Nephron progenitor cell (in vitro differentiated cells): ENCODE measurements around the gene SFN.
A peak's percentile ranks its signal among the peaks of the same experiment; 100 is the strongest.

ENCODE experiments used
- DNase-seq: peaks from one replicate; pipeline ENCODE4 v3.0.0; 2021
- H3K27ac Mint-ChIP-seq: 2 replicates; pipeline ENCODE4 v1.8.0; 2021; ENCODE audit warnings: mild to moderate bottlenecking, moderate library complexity, mixed read lengths
- H3K27me3 Mint-ChIP-seq: 2 replicates; pipeline ENCODE4 v1.8.0; 2021; ENCODE audit warnings: mild to moderate bottlenecking, low read depth, mixed read lengths; ENCODE audit not compliant: poor library complexity
- H3K36me3 Mint-ChIP-seq: 2 replicates; pipeline ENCODE4 v1.8.0; 2021; ENCODE audit warnings: low read depth, mixed read lengths
- H3K4me1 Mint-ChIP-seq: 2 replicates; pipeline ENCODE4 v1.8.0; 2021; ENCODE audit warnings: mixed read lengths
- H3K4me3 Mint-ChIP-seq: 2 replicates; pipeline ENCODE4 v1.8.0; 2021; ENCODE audit warnings: mild to moderate bottlenecking, moderate library complexity, mixed read lengths
- H3K9me3 Mint-ChIP-seq: 2 replicates; pipeline ENCODE4 v1.8.0; 2021; ENCODE audit warnings: mild to moderate bottlenecking, moderate library complexity, mixed read lengths
- TF ChIP-seq, protein P1 (sequence below): fragments of 200-600 bp; sonication (generic); IDR thresholded peaks from 2 replicates; pipeline ENCODE4 v1.5.0; 2021; ENCODE audit warnings: antibody characterized with exemption

SFN gene

DNA sequence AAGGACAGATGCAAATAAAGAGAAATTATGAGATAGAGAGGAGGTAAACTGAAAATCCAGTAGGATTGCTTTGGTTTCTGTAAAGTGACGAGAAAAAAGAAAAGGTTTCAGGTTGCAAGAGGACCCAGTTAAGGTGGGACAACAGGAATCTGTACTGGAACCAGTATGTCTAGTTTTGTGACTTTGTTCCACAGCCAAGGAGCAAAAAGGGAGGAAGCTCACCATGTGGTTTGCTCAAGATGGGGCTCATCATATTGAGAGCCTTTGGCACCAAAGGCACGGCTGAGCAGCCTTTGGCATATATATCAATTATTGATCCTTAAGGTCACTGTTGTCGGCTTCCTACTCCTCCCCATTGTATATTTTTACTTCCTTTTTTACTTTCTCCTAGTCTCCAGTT lies 38.2 kb upstream of the SFN start:
- Mint-ChIP-seq H3K4me3 (no peak overlapping the region), H3K27me3 (no peaks in the 10 kb centered on the region), H3K27ac (no peak overlapping the region), H3K4me1 (peaks cover 45% of the 10 kb centered on the region), H3K9me3 (no peaks in the 10 kb centered on the region), H3K36me3 (no peaks in the 10 kb centered on the region)
- DNase-seq, result no peak
- TF ChIP-seq, protein P1, sequence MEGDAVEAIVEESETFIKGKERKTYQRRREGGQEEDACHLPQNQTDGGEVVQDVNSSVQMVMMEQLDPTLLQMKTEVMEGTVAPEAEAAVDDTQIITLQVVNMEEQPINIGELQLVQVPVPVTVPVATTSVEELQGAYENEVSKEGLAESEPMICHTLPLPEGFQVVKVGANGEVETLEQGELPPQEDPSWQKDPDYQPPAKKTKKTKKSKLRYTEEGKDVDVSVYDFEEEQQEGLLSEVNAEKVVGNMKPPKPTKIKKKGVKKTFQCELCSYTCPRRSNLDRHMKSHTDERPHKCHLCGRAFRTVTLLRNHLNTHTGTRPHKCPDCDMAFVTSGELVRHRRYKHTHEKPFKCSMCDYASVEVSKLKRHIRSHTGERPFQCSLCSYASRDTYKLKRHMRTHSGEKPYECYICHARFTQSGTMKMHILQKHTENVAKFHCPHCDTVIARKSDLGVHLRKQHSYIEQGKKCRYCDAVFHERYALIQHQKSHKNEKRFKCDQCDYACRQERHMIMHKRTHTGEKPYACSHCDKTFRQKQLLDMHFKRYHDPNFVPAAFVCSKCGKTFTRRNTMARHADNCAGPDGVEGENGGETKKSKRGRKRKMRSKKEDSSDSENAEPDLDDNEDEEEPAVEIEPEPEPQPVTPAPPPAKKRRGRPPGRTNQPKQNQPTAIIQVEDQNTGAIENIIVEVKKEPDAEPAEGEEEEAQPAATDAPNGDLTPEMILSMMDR, result no peak

DNA sequence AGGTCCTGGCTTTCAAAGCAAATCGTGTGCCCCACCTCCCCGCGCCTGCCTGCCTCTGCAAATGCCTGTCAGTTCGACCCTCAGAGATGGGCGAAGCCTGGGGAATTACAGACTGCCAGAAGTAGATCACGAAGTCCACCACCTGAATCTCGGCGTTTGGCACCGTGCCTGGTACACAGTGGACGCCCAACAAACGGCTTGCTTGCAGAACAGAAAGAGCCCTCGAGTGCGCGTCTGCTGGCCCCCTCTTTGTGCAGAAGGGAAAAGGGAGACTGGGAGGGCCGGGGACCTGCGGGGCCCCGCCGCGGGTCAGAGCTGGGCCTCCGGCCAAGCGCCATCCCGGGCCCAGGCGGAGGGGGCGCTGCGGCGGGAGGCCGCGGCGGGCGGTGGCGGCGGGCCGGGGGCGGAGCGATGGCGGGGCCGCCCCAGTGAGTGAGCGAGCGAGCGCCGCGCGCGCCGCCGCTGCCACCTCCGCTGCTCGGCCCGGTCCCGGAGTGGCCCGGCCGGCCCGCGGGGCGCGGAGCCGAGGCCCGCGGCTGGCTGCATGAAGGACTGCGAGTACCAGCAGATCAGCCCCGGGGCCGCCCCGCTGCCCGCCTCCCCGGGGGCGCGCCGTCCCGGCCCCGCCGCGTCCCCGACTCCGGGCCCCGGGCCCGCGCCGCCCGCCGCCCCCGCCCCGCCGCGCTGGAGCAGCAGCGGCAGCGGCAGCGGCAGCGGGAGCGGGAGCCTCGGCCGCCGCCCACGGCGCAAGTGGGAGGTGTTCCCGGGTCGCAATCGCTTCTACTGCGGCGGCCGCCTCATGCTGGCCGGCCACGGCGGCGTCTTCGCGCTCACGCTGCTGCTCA lies 36.5 kb upstream of the SFN start, which contains the start of gene ZDHHC18:
ZDHHC18 (plus strand) TSS at position 428 of the 845 bp plus-strand sequence; CDS start at position 545, 117 bp downstream.
- Mint-ChIP-seq H3K4me1 (peaks cover 50% of the 10 kb centered on the region), H3K27ac (peak within 1 kb of the TSS; percentile 65), H3K4me3 (peak within 1 kb of the TSS; percentile 93), H3K36me3 (no peaks in the 10 kb centered on the region), H3K9me3 (no peaks in the 10 kb centered on the region), H3K27me3 (no peaks in the 10 kb centered on the region)
- TF ChIP-seq, protein P1, result no peak
- peak; percentile 82 for DNase-seq

- DNase-seq, result no peak
- TF ChIP-seq, protein P1, result no peak
- peak overlapping the region; percentile 65 for H3K27ac Mint-ChIP-seq
- H3K27me3 Mint-ChIP-seq, result no peaks in the 10 kb centered on the region
- peak overlapping the region; percentile 90 for H3K4me3 Mint-ChIP-seq
- no peaks in the 10 kb centered on the region for H3K9me3 Mint-ChIP-seq
- peaks cover 5% of the 10 kb centered on the region for H3K36me3 Mint-ChIP-seq
- peaks cover 55% of the 10 kb centered on the region for H3K4me1 Mint-ChIP-seq
Observed at GRCh38 chr1:26827106-26827604, 35.8 kb upstream of the SFN start.

DNA sequence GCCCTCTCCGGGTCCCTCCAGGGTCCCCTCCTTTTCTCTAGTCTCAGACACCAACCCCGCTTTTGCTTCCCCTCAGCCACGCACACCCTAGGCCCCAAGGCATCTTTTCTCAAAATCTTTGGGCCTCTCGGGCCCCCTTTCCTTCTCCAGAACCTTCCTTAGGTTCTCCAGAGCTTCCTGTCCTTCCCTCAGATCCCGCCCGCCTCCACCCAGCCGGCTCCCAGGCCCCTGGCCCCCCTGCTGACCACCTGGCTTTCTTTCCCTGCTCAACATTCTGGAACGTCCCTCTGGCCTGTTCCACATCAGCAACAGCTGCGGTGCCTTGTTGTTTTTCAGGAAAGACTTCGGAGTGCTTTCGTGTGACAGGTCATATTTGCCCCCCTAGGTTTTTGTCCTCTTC lies 35.3 kb upstream of the SFN start:
- TF ChIP-seq, protein P1, result no peak
- Mint-ChIP-seq H3K27me3 (no peaks in the 10 kb centered on the region), H3K36me3 (peaks cover 9% of the 10 kb centered on the region), H3K4me1 (peaks cover 55% of the 10 kb centered on the region), H3K4me3 (peak overlapping the region; percentile 90), H3K9me3 (no peaks in the 10 kb centered on the region), H3K27ac (peak overlapping the region; percentile 65)
- peak; percentile 41 for DNase-seq

GRCh38 chr1:26828411-26828991 lies 34.4 kb upstream of the SFN start:
- no peak overlapping the region for H3K27ac Mint-ChIP-seq
- peaks cover 55% of the 10 kb centered on the region for H3K4me1 Mint-ChIP-seq
- no peaks in the 10 kb centered on the region for H3K9me3 Mint-ChIP-seq
- peaks cover 17% of the 10 kb centered on the region for H3K36me3 Mint-ChIP-seq
- H3K4me3 Mint-ChIP-seq, result peak overlapping the region; percentile 90
- TF ChIP-seq, protein P1, result no peak
- no peaks in the 10 kb centered on the region for H3K27me3 Mint-ChIP-seq
- DNase-seq, result no peak
